Adrenal gland (tissue), 12 donors: Measurements from ENCODE around the gene SAMD1. TPM values are rescaled to one million over a fixed set of nuclear protein-coding genes. Genes with fewer than 3 reads are reported as not detected.

ENCODE experiments used
- DNase-seq, 7 donors: peaks; one replicate each; pipeline ENCODE4 v3.0.0-alpha.2; 2019 to 2020
- H3K27ac ChIP-seq, 5 donors: fragments of 200-600 bp; sonication (generic) in 4 of 5; 1 replicate in 3 of 5; 2 replicates in 2 of 5; pipeline versions ENCODE4 v1.5.1 to v1.8.0; 2016 to 2020; ENCODE audit warnings: mild to moderate bottlenecking in 1 of 5
- H3K27me3 ChIP-seq: fragments of 200-600 bp; 2 replicates; pipeline ENCODE4 v1.8.0; 2021
- H3K36me3 ChIP-seq, 2 donors: fragments of 200-600 bp; replicated peaks in 1 of 2; 1 replicate in 1 of 2; 2 replicates in 1 of 2; pipeline versions ENCODE4 v1.5.1 to v1.8.0; 2018 to 2022
- H3K4me1 ChIP-seq, 2 donors: fragments of 200-600 bp; replicated peaks in 1 of 2; 1 replicate in 1 of 2; 2 replicates in 1 of 2; pipeline versions ENCODE4 v1.5.1 to v1.8.0; 2018 to 2021
- H3K4me3 ChIP-seq, 4 donors: fragments of 200-600 bp; sonication (generic) in 3 of 4; one replicate each; pipeline ENCODE4 v1.5.1; 2016 to 2018
- H3K9me3 ChIP-seq, 3 donors: fragments of 200-600 bp; sonication (generic) in 1 of 3; replicated peaks in 1 of 3; 1 replicate in 2 of 3; 2 replicates in 1 of 3; pipeline versions ENCODE4 v1.5.1 to v1.8.0; 2016 to 2021
- POLR2A ChIP-seq, 2 donors: fragments of 450-650 bp; IDR thresholded peaks; one replicate each; pipeline ENCODE4 v1.6.1; 2017; ENCODE audit warnings: antibody characterized with exemption in 2 of 2, mild to moderate bottlenecking in 2 of 2, moderate library complexity in 1 of 2
- WGBS, 4 donors: extraction: QIAGEN DNeasy Blood & Tissue Kit in 2 of 4; methylation state at CpG; one replicate each; pipeline versions ENCODE4 v1.1.5 to v1.1.7; 2013 to 2017; 5-methylcytosine and 5-hydroxymethylcytosine counted together
- intact Hi-C, 2 donors: fragments of 100-400 bp; cut with DNase I; formaldehyde crosslinking; loops; one replicate each; pipeline versions ENCODE4 v1.14.1 to v1.15.0; 2022 to 2023
- polyA plus RNA-seq, 3 donors: library from polyadenylated mRNA; stranded (reverse); fragments of 200-250 nt in 2 of 3; fragments of 350-450 nt in 1 of 3; fragmentation: Illumina TruSeq in 1 of 3; extraction: RNeasy Lipid Tissue Mini Kit (QIAGEN cat#74804) in 1 of 3; gene quantifications; one replicate each; pipeline ENCODE4 v1.2.3, GENCODE V29; 2013 to 2014
- total RNA-seq, 9 donors: library from RNA; depleted of rRNA in 4 of 9; stranded (reverse); fragments of >200 nt in 4 of 9; fragments of 120-200 nt in 1 of 9; fragmentation: NEBNext Ultra II Directional in 1 of 9; extraction: Animal tissue kit (Norgen Biotek cat#: 25700) in 1 of 9; gene quantifications; one replicate each; pipeline versions ENCODE4 v1.1.0 to v1.2.4, GENCODE V29; 2013 to 2023
- TF ChIP-seq, protein P1 (sequence below), 6 experiments: fragments of 450-650 bp in 4 of 6; fragments of 200-600 bp in 2 of 6; sonication (generic) in 1 of 6; IDR thresholded peaks; 1 replicate in 5 of 6; 2 replicates in 1 of 6; pipeline versions ENCODE4 v1.5.1 to v1.8.0; 2016 to 2021; ENCODE audit warnings: antibody characterized with exemption in 6 of 6, mild to moderate bottlenecking in 2 of 6, moderate library complexity in 1 of 6
- donor health status: healthy with polysubstance abuse.
- donor health status: Bipolar disorder and iron deficiency.
- donor health status: DM: yes; HTN: yes; CAD: no.
- donor health status: DM: no; HTN: no; CAD: no.
- donor health status: DM: no; HTN: no; CAD: no.
- donor health status: DM: yes; HTN: yes; CAD: no.

The SAMD1 gene
- total and polyA plus RNA-seq, 12 donors: 10.0 to 41.9 (median 27.1) TPM

- no peaks in the 10 kb centered on the region for H3K9me3 ChIP-seq
- 75 to 87% (median 79%) methylated on average over 11 to 18 of the region's 18 CpGs for WGBS, 4 donors
- no peaks in the 10 kb centered on the region for H3K36me3 ChIP-seq
- H3K27me3 ChIP-seq: no peaks in the 10 kb centered on the region
- DNase-seq: peak in 5 of 7 donors; percentile 46 to 76 (median 64)
- peak overlapping the region; percentile 1 to 94 (median 86) for H3K27ac ChIP-seq
- H3K4me1 ChIP-seq: peaks cover 48 to 75% of the 10 kb centered on the region in 2 donors
- peak overlapping the region in 1 of 4 donors; percentile 48 for H3K4me3 ChIP-seq
- no peak for TF ChIP-seq POLR2A (IDR thresholded peaks at IDR 0.05)
- TF ChIP-seq, protein P1, sequence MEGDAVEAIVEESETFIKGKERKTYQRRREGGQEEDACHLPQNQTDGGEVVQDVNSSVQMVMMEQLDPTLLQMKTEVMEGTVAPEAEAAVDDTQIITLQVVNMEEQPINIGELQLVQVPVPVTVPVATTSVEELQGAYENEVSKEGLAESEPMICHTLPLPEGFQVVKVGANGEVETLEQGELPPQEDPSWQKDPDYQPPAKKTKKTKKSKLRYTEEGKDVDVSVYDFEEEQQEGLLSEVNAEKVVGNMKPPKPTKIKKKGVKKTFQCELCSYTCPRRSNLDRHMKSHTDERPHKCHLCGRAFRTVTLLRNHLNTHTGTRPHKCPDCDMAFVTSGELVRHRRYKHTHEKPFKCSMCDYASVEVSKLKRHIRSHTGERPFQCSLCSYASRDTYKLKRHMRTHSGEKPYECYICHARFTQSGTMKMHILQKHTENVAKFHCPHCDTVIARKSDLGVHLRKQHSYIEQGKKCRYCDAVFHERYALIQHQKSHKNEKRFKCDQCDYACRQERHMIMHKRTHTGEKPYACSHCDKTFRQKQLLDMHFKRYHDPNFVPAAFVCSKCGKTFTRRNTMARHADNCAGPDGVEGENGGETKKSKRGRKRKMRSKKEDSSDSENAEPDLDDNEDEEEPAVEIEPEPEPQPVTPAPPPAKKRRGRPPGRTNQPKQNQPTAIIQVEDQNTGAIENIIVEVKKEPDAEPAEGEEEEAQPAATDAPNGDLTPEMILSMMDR (IDR thresholded peaks at IDR 0.05): peak in 4 of 6 experiments; percentile 11 to 51 (median 35)
- intact Hi-C loops: no loop called here
Observed at GRCh38 chr19:14113762-14114414, 23.3 kb upstream of the SAMD1 start.

- peak; percentile 55 to 82 (median 75) for DNase-seq
- Histone ChIP-seq H3K36me3 (no peaks in the 10 kb centered on the region), H3K9me3 (no peaks in the 10 kb centered on the region), H3K27me3 (no peaks in the 10 kb centered on the region), H3K4me3 (peak overlapping the region in 1 of 4 donors; percentile 48), H3K4me1 (peaks cover 46 to 74% of the 10 kb centered on the region in 2 donors), H3K27ac (peak overlapping the region; percentile 1 to 94 (median 86))
- WGBS, 4 donors: 7 to 21% (median 16%) methylated on average over 2 to 12 of the region's 12 CpGs
- intact Hi-C loops: no loop called here
- TF ChIP-seq, protein P1 (IDR thresholded peaks at IDR 0.05): no peak
- no peak for TF ChIP-seq POLR2A (IDR thresholded peaks at IDR 0.05)
Observed at GRCh38 chr19:14112809-14113385, 22.3 kb upstream of the SAMD1 start.

GRCh38 chr19:14112051-14112808, 21.7 kb upstream of the SAMD1 start:
- intact Hi-C loops: no loop called here
- Histone ChIP-seq H3K4me1 (peaks cover 52 to 81% of the 10 kb centered on the region in 2 donors), H3K27me3 (no peaks in the 10 kb centered on the region), H3K9me3 (no peaks in the 10 kb centered on the region), H3K27ac (peak overlapping the region; percentile 1 to 94 (median 86)), H3K36me3 (peaks cover 0 to 2% of the 10 kb centered on the region in 2 donors), H3K4me3 (peak overlapping the region in 1 of 4 donors; percentile 48)
- TF ChIP-seq POLR2A (IDR thresholded peaks at IDR 0.05): no peak
- TF ChIP-seq, protein P1 (IDR thresholded peaks at IDR 0.05): no peak
- peak in 4 of 7 donors; percentile 50 to 65 (median 57) for DNase-seq
- 25 to 36% (median 29%) methylated on average over 4 to 12 of the region's 12 CpGs for WGBS, 4 donors

DNA sequence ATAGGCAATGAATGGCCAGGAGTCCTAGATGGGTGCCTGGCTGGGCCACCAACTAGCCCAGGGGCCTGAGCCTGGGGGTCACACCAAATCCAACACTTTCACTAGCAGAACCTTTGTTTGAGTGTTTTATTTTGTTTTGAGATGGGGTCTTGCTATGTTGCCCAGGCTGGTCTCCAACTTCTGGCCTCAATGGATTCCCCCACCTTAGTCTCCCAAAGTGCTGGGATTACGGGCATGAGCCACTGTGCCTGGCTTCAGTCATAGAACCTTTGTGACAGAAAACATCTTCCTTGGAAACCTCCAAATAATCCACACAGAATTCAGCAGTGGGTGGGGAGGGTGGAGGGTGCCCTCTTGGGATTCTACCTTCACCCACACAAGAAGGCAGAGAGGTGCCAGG, 20.9 kb upstream of the SAMD1 start:
- TF ChIP-seq POLR2A (IDR thresholded peaks at IDR 0.05): no peak
- TF ChIP-seq, protein P1 (IDR thresholded peaks at IDR 0.05): no peak
- peak overlapping the region in 4 of 5 donors; percentile 32 to 94 (median 88) for H3K27ac ChIP-seq
- WGBS, 4 donors: 70 to 83% (median 76%) methylated on average over 1 of the region's 1 CpG
- H3K27me3 ChIP-seq: no peaks in the 10 kb centered on the region
- H3K4me3 ChIP-seq: no peak overlapping the region
- H3K4me1 ChIP-seq: peaks cover 50 to 79% of the 10 kb centered on the region in 2 donors
- peaks cover 0 to 10% of the 10 kb centered on the region in 2 donors for H3K36me3 ChIP-seq
- DNase-seq: no peak
- intact Hi-C loops: no loop called here
- no peaks in the 10 kb centered on the region for H3K9me3 ChIP-seq
